HG03432 (cell line): ENCODE results near the gene PGBD5.
"Not testable (repeated sequence)": the region's sequence is repeated elsewhere in the genome, so short reads cannot be mapped to it uniquely, and the experiment has no call there.

Experiments used
- ATAC-seq: cut with Tn5 transposase; IDR thresholded peaks from one replicate; pipeline ENCODE4 v1.9.1; 2021; ENCODE audit warnings: mild to moderate bottlenecking, moderate library complexity; ENCODE audit not compliant: unreplicated experiment

The PGBD5 gene

DNA sequence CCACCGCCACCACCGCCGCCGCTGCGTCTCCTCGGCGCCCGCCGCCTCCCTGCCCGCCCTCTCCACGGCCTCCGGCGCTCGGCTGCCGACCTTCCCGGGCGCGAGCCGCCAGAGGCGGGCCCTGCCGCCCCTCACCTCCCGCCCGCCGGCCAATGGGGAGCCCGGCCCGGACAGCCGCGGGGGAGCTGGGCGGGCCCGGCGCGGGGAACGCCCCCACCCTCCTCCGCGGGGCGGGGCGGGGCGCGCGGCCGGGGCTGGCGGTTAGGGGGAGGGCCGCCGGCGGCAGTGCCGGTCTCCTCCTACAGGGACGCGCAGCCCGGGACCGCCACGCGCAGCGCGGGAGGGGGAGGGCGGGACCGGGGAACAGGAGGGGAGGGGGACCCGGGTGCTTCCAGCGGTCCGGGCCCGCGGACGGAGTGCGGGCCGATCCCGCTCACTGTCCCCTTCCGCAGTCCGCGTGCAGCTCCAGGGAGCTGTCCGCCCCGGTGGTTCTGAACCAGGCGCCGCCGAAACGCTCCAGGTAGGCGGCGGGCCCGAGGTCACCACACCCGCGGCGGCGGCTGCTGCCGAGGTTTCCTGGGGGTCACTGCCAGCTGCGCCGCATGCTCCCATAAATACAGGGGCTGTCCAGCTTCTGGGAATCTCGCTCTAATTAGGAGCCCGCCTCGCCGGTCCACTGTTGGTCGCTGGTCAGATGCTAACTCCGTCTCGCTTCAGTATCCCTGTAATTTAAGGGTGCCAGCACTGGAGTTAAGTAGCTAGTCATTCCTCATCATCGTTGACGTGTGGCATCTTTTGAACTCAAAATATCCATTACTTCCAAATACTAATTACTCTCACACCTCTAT is at the start of gene PGBD5:
Gene PGBD5 (minus strand): TSS at position 87 of the 848 bp plus-strand sequence. CDS start 404 bp downstream, outside the sequence.
- ATAC-seq: peak; percentile 86

- ATAC-seq: not testable (repeated sequence)
Measured at GRCh38 chr1:230474924-230475323, 48.8 kb upstream of the PGBD5 start.

GRCh38 chr1:230470750-230471149 is 44.6 kb upstream of the PGBD5 start:
- ATAC-seq: not testable (repeated sequence)

DNA sequence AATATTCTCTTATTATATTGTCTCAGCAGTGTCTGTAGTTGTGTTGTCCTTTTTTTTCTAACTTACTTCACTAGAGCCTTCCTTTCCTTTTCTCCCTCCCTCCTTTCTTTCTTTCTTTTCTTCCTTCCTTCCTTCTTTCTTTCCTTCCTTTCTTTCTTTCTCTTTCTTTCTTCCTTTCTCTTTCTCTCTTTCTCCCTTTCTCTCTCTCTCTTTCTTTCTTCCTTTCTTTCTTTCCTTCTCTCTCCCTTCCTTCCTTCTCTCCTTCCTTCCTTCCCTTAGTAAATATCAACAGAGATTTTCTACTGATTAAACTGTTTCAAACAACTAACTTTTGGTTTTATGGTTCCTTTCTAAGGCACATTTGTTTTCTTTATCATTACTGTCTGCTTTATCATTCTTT is 43.1 kb upstream of the PGBD5 start:
- ATAC-seq: no peak

GRCh38 chr1:230465691-230466090 is 39.6 kb upstream of the PGBD5 start:
- no peak for ATAC-seq

DNA sequence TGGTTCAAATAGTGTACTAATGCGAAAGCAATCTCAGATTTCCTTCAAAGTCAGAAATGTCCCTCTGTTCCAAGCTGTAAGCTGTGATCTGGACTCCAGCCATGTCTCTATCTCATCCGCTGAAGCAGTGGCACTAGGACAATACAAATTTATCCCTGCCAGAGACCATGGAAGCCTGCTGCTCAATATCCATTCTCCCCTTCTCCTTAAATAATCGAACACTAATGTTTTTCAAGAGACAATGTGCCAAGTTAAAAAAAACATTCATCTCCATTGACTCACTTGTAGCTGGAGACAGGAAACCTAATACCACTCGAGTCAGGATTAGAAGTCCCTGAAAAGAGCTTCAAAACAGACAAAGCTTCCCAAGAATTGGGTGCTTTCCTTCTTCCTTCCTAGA is 38.5 kb upstream of the PGBD5 start:
- ATAC-seq: no peak

DNA sequence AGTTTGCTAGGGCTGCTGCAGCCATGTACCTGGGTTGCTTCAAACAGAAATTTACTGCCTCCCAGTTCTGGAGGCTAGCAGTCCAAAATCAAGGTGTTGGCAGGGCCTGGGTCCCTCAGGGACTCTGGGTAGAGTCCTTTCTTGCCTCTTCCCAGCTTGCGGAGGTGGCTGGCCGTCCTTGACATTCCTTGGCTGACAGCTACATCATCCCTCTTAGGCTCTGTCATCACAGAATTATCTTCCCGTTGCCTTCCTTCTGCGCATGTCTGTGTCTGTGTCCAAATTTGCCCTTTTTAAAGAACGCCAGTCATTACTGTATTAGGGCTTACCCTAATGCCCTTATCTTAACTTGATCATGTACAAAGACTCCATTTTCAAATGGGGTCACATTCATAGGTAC is 37.6 kb upstream of the PGBD5 start:
- no peak for ATAC-seq

GRCh38 chr1:230463326-230463725 is 37.2 kb upstream of the PGBD5 start:
- ATAC-seq: no peak

DNA sequence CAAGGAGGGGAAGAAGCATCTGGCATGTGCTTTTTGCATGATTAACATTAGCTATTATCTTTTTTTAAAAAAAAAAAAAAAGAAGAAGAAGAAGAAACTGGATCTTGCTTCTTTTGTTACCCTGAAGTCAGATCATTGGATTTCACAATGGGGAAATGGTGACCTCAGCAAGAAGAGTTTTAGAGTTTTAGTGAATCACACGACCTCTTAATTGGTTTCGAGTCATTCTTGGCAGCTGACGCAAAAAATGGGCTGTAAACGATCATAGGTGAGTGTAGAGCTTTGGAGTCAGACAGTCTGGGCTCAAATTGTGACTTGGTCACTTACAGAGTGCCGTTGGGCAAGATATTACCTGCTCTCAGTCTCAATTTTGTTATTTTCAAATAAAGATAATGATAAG is 33.3 kb upstream of the PGBD5 start:
- no peak for ATAC-seq

GRCh38 chr1:230458509-230458908 is 32.4 kb upstream of the PGBD5 start:
- no peak for ATAC-seq

DNA sequence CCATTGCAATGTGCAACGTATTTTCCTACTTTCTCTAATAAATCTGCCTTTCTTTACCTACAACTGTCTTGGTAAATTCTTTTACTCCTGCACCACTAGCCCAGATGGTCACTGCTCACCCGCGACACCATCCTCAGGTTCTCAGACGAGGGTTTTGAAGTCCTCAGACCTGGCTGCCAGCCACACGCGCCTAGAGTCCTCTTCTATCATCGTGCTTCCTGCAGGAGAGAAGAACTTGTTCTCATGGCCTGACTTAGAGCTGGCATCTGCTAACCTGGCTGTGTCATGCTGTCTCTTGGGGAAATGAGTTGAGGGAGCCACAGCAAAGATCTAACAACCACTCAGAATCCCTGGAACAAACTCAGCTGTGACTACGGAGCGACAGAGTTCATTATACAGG is 30.3 kb upstream of the PGBD5 start:
- no peak for ATAC-seq

DNA sequence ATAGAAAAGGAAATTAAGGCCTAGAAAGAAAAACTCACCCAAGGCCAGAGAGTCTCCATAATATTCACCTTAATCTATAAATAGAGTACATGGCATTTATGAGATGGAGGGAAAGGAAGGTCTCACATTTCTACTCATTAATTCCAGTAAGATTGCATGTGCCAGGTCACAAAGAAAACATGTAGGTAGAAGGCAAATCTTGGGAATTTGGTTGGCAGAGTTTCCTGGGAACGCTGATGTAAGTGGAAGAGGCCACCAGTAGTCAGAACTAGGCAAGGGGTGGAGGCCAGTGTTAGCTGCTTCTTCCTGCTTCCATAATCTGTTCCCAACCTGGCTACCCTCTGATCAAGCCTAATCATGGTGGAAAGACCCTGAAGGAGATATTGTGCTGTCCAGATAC is 29.2 kb upstream of the PGBD5 start:
- ATAC-seq: no peak

DNA sequence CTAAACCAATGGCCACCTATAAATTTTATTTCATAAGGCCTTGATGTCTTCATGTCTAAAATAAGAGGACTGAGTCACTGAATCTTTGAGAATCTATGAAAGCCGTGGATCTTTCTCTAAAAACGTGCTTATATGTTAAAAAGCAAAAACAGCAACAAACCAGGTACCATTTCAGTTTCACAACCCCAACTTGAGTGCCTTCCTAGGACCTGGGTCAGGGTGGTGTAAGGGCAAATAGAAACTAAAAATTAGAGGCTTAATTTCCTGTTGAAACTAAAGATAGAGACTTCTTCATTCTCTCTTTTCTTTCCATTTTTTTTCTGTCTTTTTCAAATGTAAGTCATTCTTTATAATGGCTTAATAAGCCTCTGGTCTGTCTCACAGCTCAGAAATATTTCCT is 27.2 kb upstream of the PGBD5 start:
- no peak for ATAC-seq

DNA sequence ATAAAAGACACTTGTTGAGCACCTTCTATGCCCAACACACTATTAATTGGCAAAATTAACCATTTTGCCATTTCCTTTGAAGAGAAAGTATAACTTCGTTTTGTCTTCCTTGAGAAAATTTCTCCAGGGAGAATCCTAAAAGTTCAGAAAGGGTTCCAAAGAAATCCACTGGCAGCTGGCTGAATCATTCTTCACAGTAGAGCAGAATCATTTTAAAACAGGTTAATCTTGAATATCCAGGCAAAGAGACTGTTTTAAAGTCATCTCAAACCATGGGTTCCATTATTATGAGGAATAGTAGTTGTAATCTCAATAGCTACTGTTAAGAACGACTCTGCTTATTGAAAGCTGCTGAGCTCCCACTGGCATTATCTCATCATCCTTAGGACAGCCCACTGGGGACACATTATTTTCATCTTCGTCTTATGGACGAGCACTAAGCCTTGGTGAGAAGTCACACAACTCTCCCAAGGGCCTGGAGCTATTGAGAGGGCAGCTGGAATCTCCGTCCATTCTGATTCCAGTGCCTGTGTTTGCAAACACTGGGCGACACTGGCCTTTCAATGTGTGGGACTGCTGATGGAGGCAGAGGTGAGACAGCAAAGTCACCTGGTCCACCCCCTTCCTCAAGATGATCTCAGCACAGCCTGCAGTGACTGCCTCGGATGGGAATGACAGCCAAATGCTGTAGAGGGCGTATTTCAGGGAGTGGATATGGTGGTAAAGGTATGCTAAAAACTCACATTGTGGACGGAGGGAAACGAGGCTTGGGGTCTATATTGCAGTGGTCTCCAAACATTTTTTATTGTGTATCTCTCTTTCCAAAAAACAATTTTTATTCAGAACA is 15.3 kb upstream of the PGBD5 start:
- no peak for ATAC-seq

DNA sequence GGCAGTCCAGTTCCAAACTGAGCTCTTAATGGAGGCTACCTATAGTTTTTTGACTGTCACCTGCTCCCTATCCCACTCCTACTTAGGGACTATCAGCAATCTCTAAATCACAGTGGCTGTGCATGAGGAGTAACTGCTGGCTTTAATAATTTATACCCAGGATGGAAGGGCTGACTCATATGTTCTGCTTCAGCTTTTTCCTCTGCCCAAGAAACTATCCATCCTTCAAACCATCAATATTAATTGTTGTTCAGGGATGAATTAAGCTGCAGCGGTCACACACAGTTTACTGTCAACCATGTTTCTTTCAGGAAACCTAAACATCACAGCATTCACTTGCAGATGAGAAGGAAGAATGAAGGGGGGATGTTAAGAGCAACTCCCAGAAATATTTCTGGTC is 9.0 kb upstream of the PGBD5 start:
- ATAC-seq: no peak

DNA sequence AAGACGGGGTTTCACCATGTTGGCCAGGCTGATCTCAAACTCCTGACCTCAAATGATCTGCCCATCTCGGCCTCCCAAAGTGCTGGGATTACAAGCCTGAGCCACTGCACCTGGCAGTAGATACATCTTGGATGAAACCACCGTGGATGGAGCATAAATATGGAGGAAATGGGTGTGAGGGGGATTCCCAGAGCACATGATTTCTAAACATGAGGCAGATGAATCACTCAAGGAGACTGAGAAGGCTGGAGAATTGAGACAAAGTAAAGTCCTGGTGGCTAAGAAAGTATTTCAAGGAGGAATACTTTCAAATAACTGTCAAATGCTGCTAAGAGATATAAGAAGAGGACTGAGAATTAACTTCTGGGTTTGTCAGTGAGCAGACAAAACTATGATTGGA is 5.4 kb upstream of the PGBD5 start:
- no peak for ATAC-seq

- no peak for ATAC-seq
Measured at GRCh38 chr1:230430499-230430898, 4.4 kb upstream of the PGBD5 start.

- ATAC-seq: no peak
Measured at GRCh38 chr1:230429067-230429735, 3.1 kb upstream of the PGBD5 start.

DNA sequence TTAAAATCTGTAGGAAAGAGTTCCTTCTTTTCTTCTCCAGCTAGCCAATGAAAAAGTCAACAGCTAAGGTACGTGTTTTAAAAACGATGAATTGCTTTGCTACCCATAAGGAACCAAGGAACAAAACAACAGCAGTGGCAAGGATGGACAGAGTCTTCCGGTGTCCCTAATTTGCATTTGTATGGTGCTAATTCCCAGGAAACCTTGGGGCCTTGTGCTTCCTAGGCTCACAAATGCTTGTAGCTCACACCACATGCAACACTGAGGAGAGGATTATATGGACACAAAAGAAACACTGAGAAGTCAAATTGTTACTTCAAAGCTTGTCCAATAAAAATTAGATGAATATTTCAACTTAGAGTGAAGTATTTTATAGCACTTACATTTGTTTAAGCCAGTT is 1.8 kb upstream of the PGBD5 start:
- no peak for ATAC-seq

- no peak for ATAC-seq
Measured at GRCh38 chr1:230427094-230427876, 1.2 kb upstream of the PGBD5 start.
